Vagina (tissue), 2 donors: Measurements from ENCODE around the gene RTP1. TPM values are rescaled to one million over a fixed set of nuclear protein-coding genes. Genes with fewer than 3 reads are reported as not detected.
"Not testable (repeated sequence)": the region's sequence is repeated elsewhere in the genome, so short reads cannot be mapped to it uniquely, and the experiment has no call there.

Experiments
- DNase-seq, 2 donors: peaks; one replicate each; pipeline ENCODE4 v3.0.0-alpha.2; 2017; ENCODE audit errors: extremely low spot score in 2 of 2
- H3K27ac ChIP-seq: fragments of 200-600 bp; sonication (generic); one replicate; pipeline ENCODE4 v1.5.1; 2019
- H3K27me3 ChIP-seq: fragments of 200-600 bp; sonication (generic); one replicate; pipeline ENCODE4 v1.5.1; 2019
- H3K36me3 ChIP-seq, 2 donors: fragments of 200-600 bp; sonication (generic); one replicate each; pipeline ENCODE4 v1.5.1; 2017 to 2019
- H3K4me1 ChIP-seq: fragments of 200-600 bp; sonication (generic); one replicate; pipeline ENCODE4 v1.5.1; 2019
- H3K4me3 ChIP-seq, 2 donors: fragments of 200-600 bp; sonication (generic); 1 replicate in 1 of 2; 2 replicates in 1 of 2; pipeline ENCODE4 v1.5.1; 2016 to 2019
- H3K9me3 ChIP-seq: fragments of 200-600 bp; sonication (generic); one replicate; pipeline ENCODE4 v1.5.1; 2019
- CTCF ChIP-seq, 3 experiments: fragments of 450-650 bp in 2 of 3; fragments of 200-600 bp in 1 of 3; sonication (generic) in 1 of 3; IDR thresholded peaks; one replicate each; pipeline ENCODE4 v1.5.1; 2017 to 2019; ENCODE audit warnings: antibody characterized with exemption in 3 of 3, mild to moderate bottlenecking in 2 of 3, moderate library complexity in 2 of 3
- POLR2A ChIP-seq, 2 donors: fragments of 450-650 bp; IDR thresholded peaks; one replicate each; pipeline ENCODE4 v1.6.1; 2017; ENCODE audit warnings: antibody characterized with exemption in 2 of 2, mild to moderate bottlenecking in 2 of 2, moderate library complexity in 2 of 2
- POLR2AphosphoS5 ChIP-seq, 2 donors: sonication (generic); formaldehyde crosslinking; IDR thresholded peaks; one replicate each; pipeline ENCODE4 v1.9.0; 2017; ENCODE audit warnings: antibody characterized with exemption in 2 of 2, mild to moderate bottlenecking in 2 of 2, low read depth in 1 of 2; ENCODE audit not compliant: insufficient read depth in 1 of 2
- intact Hi-C: fragments of 100-400 bp; cut with DNase I; formaldehyde crosslinking; loops from one replicate; pipeline ENCODE4 v1.15.1; 2023
- total RNA-seq: library from RNA; depleted of rRNA; stranded (reverse); fragments of >200 nt; gene quantifications from one replicate; pipeline ENCODE4 v1.2.3, GENCODE V29; 2016

Gene RTP1
- total RNA-seq, 1 donor from 2014 or later, result not detected

- Histone ChIP-seq H3K36me3 (peaks cover 0 to under 1% of the 10 kb centered on the region in 2 donors), H3K27me3 (no peaks in the 10 kb centered on the region), H3K9me3 (no peaks in the 10 kb centered on the region), H3K4me1 (no peaks in the 10 kb centered on the region), H3K4me3 (no peak overlapping the region), H3K27ac (no peak overlapping the region)
- intact Hi-C loops, result no loop called here
- no peak for DNase-seq
- no peak for TF ChIP-seq POLR2A (IDR thresholded peaks at IDR 0.05)
- no peak for TF ChIP-seq CTCF (IDR thresholded peaks at IDR 0.05)
- no peak for TF ChIP-seq POLR2AphosphoS5 (IDR thresholded peaks at IDR 0.05; ENCODE audit: insufficient read depth in 1 of 2, low read depth in 1 of 2)
Measured at GRCh38 chr3:187230011-187230410, 32.7 kb downstream of the RTP1 start.

GRCh38 chr3:187236962-187237361 is 39.7 kb downstream of the RTP1 start:
- Histone ChIP-seq H3K36me3 (peaks cover 0 to 20% of the 10 kb centered on the region in 2 donors), H3K9me3 (no peaks in the 10 kb centered on the region), H3K27ac (no peak overlapping the region), H3K4me1 (no peaks in the 10 kb centered on the region), H3K27me3 (no peaks in the 10 kb centered on the region), H3K4me3 (no peak overlapping the region)
- intact Hi-C loops, result no loop called here
- no peak for DNase-seq
- TF ChIP-seq POLR2A (IDR thresholded peaks at IDR 0.05) (no peak), POLR2AphosphoS5 (IDR thresholded peaks at IDR 0.05; ENCODE audit: insufficient read depth in 1 of 2, low read depth in 1 of 2) (no peak), CTCF (IDR thresholded peaks at IDR 0.05) (no peak)

- TF ChIP-seq POLR2AphosphoS5 (IDR thresholded peaks at IDR 0.05; ENCODE audit: insufficient read depth in 1 of 2, low read depth in 1 of 2) (no peak), POLR2A (IDR thresholded peaks at IDR 0.05) (no peak), CTCF (IDR thresholded peaks at IDR 0.05) (no peak)
- no peak overlapping the region for H3K27ac ChIP-seq
- intact Hi-C loops, result no loop called here
- H3K4me3 ChIP-seq, result no peak overlapping the region
- no peak for DNase-seq
- no peaks in the 10 kb centered on the region for H3K4me1 ChIP-seq
- no peaks in the 10 kb centered on the region for H3K9me3 ChIP-seq
- H3K27me3 ChIP-seq, result no peaks in the 10 kb centered on the region
- H3K36me3 ChIP-seq, result peaks cover 0 to 24% of the 10 kb centered on the region in 2 donors
Measured at GRCh38 chr3:187237741-187238140, 40.5 kb downstream of the RTP1 start.

GRCh38 chr3:187238239-187238638 is 41.0 kb downstream of the RTP1 start:
- DNase-seq, result no peak
- Histone ChIP-seq H3K36me3 (peaks cover 0 to 24% of the 10 kb centered on the region in 2 donors), H3K4me3 (no peak overlapping the region)

GRCh38 chr3:187238835-187239234 is 41.5 kb downstream of the RTP1 start:
- peaks cover 0 to 24% of the 10 kb centered on the region in 2 donors for H3K36me3 ChIP-seq
- intact Hi-C loops, H3K27ac ChIP-seq, H3K9me3 ChIP-seq, DNase-seq, H3K4me1 ChIP-seq, H3K4me3 ChIP-seq, H3K27me3 ChIP-seq: not testable (repeated sequence)

More at GRCh38 chr3:187238239-187238638, 41.0 kb downstream of the RTP1 start:
- no peaks in the 10 kb centered on the region for H3K4me1 ChIP-seq
- intact Hi-C loops, result no loop called here
- no peaks in the 10 kb centered on the region for H3K9me3 ChIP-seq
- no peak overlapping the region for H3K27ac ChIP-seq
- H3K27me3 ChIP-seq, result no peaks in the 10 kb centered on the region
- TF ChIP-seq POLR2AphosphoS5 (IDR thresholded peaks at IDR 0.05; ENCODE audit: insufficient read depth in 1 of 2, low read depth in 1 of 2), result no peak
- TF ChIP-seq CTCF (IDR thresholded peaks at IDR 0.05), result no peak
- TF ChIP-seq POLR2A (IDR thresholded peaks at IDR 0.05), result no peak
